OCI-LY3 (cell line): ENCODE measurements around the gene FCER1G.

Source experiments
- H2AFZ ChIP-seq: fragments of 200-600, 300-600 bp; shearing (Covaris generic); 2 replicates; pipeline ENCODE4 v1.6.0; 2014; ENCODE audit warnings: antibody characterized with exemption, low read depth, low read length
- H3K27ac ChIP-seq: fragments of 200-600, 300-600 bp; sonication (generic); 2 replicates; pipeline ENCODE4 v1.5.1; 2014; ENCODE audit warnings: mild to moderate bottlenecking, low read length, moderate library complexity, mixed read lengths
- H3K27me3 ChIP-seq: fragments of 200-600, 300-600 bp; sonication (generic); 2 replicates; pipeline ENCODE4 v1.6.1; 2014; ENCODE audit warnings: low read depth, low read length, mixed read lengths
- H3K36me3 ChIP-seq: fragments of 200-600, 300-600 bp; sonication (generic); replicated peaks from 2 replicates; pipeline ENCODE3; 2014; ENCODE audit warnings: low read depth, low read length, mixed read lengths
- H3K4me1 ChIP-seq: fragments of 300-600, 200-600 bp; sonication (generic); 2 replicates; pipeline ENCODE4 v1.6.1; 2014; ENCODE audit warnings: low read length, mixed read lengths
- H3K4me2 ChIP-seq: fragments of 200-600, 300-600 bp; sonication (generic); 2 replicates; pipeline ENCODE4 v1.6.1; 2014; ENCODE audit warnings: low read length, mixed read lengths
- H3K4me3 ChIP-seq: fragments of 300-600, 200-600 bp; sonication (generic); 2 replicates; pipeline ENCODE4 v1.5.1; 2014; ENCODE audit warnings: antibody characterized with exemption, mild to moderate bottlenecking, low read length, moderate library complexity
- H3K79me2 ChIP-seq: fragments of 300-600, 200-600 bp; shearing (Covaris generic); 2 replicates; pipeline ENCODE4 v1.6.1; 2014; ENCODE audit warnings: mild to moderate bottlenecking, low read length, mixed read lengths
- H3K9ac ChIP-seq: fragments of 300-600, 200-600 bp; shearing (Covaris generic); 2 replicates; pipeline ENCODE4 v1.6.0; 2014; ENCODE audit warnings: mild to moderate bottlenecking, low read length, moderate library complexity
- H3K9me3 ChIP-seq: fragments of 200-600, 300-600 bp; shearing (Covaris generic); 2 replicates; pipeline ENCODE4 v1.6.1; 2014; ENCODE audit warnings: low read length, mixed read lengths; ENCODE audit not compliant: insufficient read depth
- H4K20me1 ChIP-seq: fragments of 200-600, 300-600 bp; sonication (generic); 2 replicates; pipeline ENCODE4 v1.6.1; 2016; ENCODE audit warnings: low read length, mixed read lengths; ENCODE audit not compliant: insufficient read depth
- EZH2phosphoT487 ChIP-seq: fragments of 200-600 bp; shearing (Covaris generic); IDR thresholded peaks from 2 replicates; pipeline ENCODE4 v1.6.1; 2018; ENCODE audit warnings: antibody characterized with exemption, mixed run types, low read depth
- TF ChIP-seq, protein P1 (sequence below): fragments of 200-600, 300-600 bp; sonication (generic); IDR thresholded peaks from 2 replicates; pipeline ENCODE4 v1.5.1; 2014; ENCODE audit warnings: antibody characterized with exemption, low read length, low read depth

FCER1G gene

DNA sequence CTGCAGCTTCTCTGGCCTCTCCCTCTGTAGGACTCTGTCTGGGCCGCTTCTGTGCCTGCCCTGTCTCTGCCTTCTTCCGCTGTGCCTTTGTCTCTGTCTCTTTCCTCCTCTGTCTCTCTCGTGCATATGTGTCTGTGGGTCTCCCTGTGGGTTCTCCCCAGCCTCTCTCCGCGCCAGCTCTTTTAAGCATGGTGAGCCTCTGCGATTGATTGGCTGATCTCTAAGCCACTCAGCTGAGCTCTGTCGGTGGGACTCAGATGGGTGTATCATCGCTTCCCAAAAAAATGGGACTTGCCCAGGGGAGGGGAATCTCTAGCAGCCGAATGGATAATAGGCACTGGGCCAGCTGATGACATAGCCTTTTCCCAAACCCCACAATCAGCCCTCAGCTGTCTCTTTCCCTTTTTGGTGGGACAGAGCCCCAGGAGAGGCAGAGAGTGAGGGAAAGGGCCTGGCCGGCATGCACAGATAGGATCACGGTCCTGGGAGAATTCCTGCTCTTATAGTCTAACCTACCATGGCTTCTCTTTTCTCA, 16.1 kb upstream of the FCER1G start, which contains the start of gene ADAMTS4:
TSS of gene ADAMTS4 (minus strand) at position 158 of the 535 bp plus-strand sequence. CDS start 427 bp downstream, outside the sequence.
- Histone ChIP-seq H3K4me3 (no peak within 1 kb of the TSS), H3K4me2 (no peak within 1 kb of the TSS), H3K27ac (no peak within 1 kb of the TSS), H3K9ac (no peak within 1 kb of the TSS), H3K36me3 (peaks cover 3% of the 10 kb centered on the region), H2AFZ (no peak within 1 kb of the TSS), H3K27me3 (no peaks in the 10 kb centered on the region), H3K79me2 (peaks cover 17% of the 10 kb centered on the region), H4K20me1 (no peaks in the 10 kb centered on the region), H3K9me3 (no peaks in the 10 kb centered on the region), H3K4me1 (peaks cover 46% of the 10 kb centered on the region)
- TF ChIP-seq EZH2phosphoT487, result no peak
- TF ChIP-seq, protein P1, sequence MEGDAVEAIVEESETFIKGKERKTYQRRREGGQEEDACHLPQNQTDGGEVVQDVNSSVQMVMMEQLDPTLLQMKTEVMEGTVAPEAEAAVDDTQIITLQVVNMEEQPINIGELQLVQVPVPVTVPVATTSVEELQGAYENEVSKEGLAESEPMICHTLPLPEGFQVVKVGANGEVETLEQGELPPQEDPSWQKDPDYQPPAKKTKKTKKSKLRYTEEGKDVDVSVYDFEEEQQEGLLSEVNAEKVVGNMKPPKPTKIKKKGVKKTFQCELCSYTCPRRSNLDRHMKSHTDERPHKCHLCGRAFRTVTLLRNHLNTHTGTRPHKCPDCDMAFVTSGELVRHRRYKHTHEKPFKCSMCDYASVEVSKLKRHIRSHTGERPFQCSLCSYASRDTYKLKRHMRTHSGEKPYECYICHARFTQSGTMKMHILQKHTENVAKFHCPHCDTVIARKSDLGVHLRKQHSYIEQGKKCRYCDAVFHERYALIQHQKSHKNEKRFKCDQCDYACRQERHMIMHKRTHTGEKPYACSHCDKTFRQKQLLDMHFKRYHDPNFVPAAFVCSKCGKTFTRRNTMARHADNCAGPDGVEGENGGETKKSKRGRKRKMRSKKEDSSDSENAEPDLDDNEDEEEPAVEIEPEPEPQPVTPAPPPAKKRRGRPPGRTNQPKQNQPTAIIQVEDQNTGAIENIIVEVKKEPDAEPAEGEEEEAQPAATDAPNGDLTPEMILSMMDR, result no peak

DNA sequence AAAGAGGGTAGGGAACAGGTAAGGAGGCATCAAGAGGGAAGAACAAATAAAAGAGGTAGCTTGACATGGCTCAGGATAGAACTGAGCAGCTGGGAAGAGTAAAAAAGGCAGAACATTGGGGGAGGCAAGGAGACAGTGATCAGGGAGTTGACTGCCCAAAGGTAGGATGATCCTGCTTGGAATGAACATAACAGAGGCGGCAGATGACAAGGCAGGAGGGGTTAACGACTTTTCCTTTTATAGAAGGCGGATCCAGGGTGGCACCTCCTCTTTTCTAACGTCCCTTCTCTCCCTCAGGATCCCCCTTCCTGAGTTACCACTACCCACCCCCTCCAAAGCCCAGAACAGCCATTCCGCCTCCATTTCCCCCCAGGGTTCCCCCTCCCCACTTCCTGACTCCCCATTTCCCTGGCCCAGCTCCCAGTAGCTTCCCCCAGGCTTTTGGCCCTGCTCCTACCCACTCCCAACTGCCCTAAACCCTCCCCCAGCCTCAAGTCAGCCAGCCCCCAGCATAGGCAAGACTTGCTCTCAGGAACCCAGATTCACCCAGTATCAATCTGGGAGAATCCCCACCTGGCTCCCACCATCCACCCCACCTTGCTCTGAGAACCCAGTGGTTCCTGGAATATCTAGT, 15.5 kb upstream of the FCER1G start:
- Histone ChIP-seq H3K36me3 (peaks cover 10% of the 10 kb centered on the region), H3K27ac (no peak overlapping the region), H3K4me2 (no peak overlapping the region), H4K20me1 (no peaks in the 10 kb centered on the region), H3K9me3 (no peaks in the 10 kb centered on the region), H3K79me2 (peaks cover 20% of the 10 kb centered on the region), H3K4me3 (no peak overlapping the region), H3K4me1 (peaks cover 43% of the 10 kb centered on the region), H3K9ac (no peak overlapping the region), H3K27me3 (no peaks in the 10 kb centered on the region), H2AFZ (no peak overlapping the region)
- TF ChIP-seq EZH2phosphoT487, result no peak
- TF ChIP-seq, protein P1, result no peak

DNA sequence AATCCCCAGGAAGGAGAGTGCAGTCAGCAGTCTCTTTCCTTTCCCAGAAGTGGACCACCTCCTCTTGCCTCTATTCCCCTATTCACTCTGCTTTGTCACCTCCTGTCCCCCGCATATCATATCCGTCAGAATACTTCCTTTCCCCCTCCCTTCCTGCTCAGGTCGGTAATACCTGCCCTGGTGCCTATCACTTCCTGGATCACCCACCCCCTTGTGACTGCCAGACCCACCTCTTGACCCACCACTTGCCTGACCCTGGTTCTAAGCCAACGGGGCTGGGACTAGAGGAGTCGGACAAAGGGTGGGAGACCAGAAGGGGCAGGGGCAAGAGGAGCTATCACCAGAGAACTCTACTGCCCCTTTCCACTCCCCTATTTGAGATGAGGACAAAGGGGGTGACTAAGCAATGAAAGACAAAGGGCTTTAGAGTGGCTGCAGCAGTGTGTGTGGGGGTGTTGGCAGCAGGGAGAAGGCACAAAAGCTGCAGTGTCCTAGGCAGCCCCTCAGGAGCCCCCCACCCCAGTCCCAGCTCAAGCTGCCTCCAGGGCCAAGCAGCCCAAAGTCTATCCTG, 14.6 kb upstream of the FCER1G start:
- Histone ChIP-seq H3K9ac (no peak overlapping the region), H3K9me3 (no peaks in the 10 kb centered on the region), H3K4me3 (no peak overlapping the region), H3K79me2 (peaks cover 20% of the 10 kb centered on the region), H3K36me3 (peaks cover 15% of the 10 kb centered on the region), H3K4me1 (peaks cover 34% of the 10 kb centered on the region), H3K27ac (no peak overlapping the region), H2AFZ (0 out of 2 replicates have a peak overlapping the region, but pooled peaks have one; percentile 33), H3K27me3 (no peaks in the 10 kb centered on the region), H3K4me2 (0 out of 2 replicates have a peak overlapping the region, but pooled peaks have one; percentile 5), H4K20me1 (no peaks in the 10 kb centered on the region)
- TF ChIP-seq, protein P1, result no peak
- TF ChIP-seq EZH2phosphoT487, result no peak
